ENCODE measurements around the gene DIS3L2. TPM values are rescaled to one million over a fixed set of nuclear protein-coding genes. Genes with fewer than 3 reads are reported as not detected.

DIS3L2 gene
- total RNA-seq, 1 donor from 2014 or later: 11.8 TPM

DNA sequence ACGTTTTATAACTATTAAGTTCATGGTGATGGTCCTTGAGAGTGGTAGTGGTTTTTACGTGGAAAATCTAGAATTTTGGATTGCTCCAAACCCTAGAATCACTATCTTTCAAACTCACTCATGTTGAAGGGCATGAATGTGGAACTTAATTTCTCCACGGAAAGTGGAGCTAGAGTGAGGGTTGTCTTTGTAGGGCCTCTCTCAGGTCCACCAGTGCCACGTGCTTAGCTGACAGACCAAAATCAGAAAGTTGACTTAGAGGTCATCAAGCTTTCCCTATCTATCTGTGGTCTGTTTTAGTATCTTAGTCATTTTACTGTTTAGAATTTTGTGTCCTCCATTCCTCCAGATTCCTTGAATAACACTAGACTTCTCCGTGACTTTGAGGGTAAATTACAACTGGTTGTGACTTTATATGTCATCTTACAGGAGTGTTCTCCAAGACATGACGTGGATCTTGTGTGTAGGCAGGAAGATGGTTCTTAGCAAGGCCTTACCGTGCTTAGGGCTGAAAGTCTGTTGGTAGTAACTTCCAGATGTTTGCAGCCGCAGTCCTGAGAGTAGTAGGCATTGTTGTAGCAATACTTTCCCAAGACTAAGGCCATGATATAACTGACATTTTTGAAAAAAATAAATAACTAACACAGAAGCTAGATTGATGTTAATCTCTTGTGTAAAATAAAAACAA, 26.8 kb downstream of the DIS3L2 start:
- no peaks in the 10 kb centered on the region for H3K36me3 ChIP-seq (ENCODE audit: control insufficient read depth, insufficient read depth, low read length)
- FAIRE-seq (no peak), DNase-seq (ENCODE audit: low read depth) (no peak)
- TF ChIP-seq CTCF (IDR thresholded peaks at IDR 0.05; ENCODE audit: insufficient read depth, low read length, severe bottlenecking): no peak
- H3K27me3 ChIP-seq (ENCODE audit: control insufficient read depth, insufficient read depth, low read length): no peaks in the 10 kb centered on the region
- H3K4me3 ChIP-seq (ENCODE audit: low read depth, low read length): no peak overlapping the region

GRCh38 chr2:231991664-231992063, 30.2 kb downstream of the DIS3L2 start:
- H3K4me3 ChIP-seq (ENCODE audit: low read depth, low read length): no peak overlapping the region
- no peaks in the 10 kb centered on the region for H3K27me3 ChIP-seq (ENCODE audit: control insufficient read depth, insufficient read depth, low read length)
- H3K36me3 ChIP-seq (ENCODE audit: control insufficient read depth, insufficient read depth, low read length): no peaks in the 10 kb centered on the region
- FAIRE-seq (no peak), DNase-seq (ENCODE audit: low read depth) (peak; percentile 21)
- TF ChIP-seq CTCF (IDR thresholded peaks at IDR 0.05; ENCODE audit: insufficient read depth, low read length, severe bottlenecking): no peak

GRCh38 chr2:231992888-231993287, 31.4 kb downstream of the DIS3L2 start:
- no peak for FAIRE-seq

GRCh38 chr2:231996797-231997540, 35.5 kb downstream of the DIS3L2 start:
- DNase-seq (ENCODE audit: low read depth): no peak
- Histone ChIP-seq H3K36me3 (ENCODE audit: control insufficient read depth, insufficient read depth, low read length) (no peaks in the 10 kb centered on the region), H3K27me3 (ENCODE audit: control insufficient read depth, insufficient read depth, low read length) (no peaks in the 10 kb centered on the region), H3K4me3 (ENCODE audit: low read depth, low read length) (no peak overlapping the region)
- no peak for TF ChIP-seq CTCF (IDR thresholded peaks at IDR 0.05; ENCODE audit: insufficient read depth, low read length, severe bottlenecking)
- FAIRE-seq: no peak

More at GRCh38 chr2:231992888-231993287, 31.4 kb downstream of the DIS3L2 start:
- H3K27me3 ChIP-seq (ENCODE audit: control insufficient read depth, insufficient read depth, low read length): no peaks in the 10 kb centered on the region
- H3K4me3 ChIP-seq (ENCODE audit: low read depth, low read length): no peak overlapping the region
- H3K36me3 ChIP-seq (ENCODE audit: control insufficient read depth, insufficient read depth, low read length): no peaks in the 10 kb centered on the region
- TF ChIP-seq CTCF (IDR thresholded peaks at IDR 0.05; ENCODE audit: insufficient read depth, low read length, severe bottlenecking): no peak
- no peak for DNase-seq (ENCODE audit: low read depth)

DNA sequence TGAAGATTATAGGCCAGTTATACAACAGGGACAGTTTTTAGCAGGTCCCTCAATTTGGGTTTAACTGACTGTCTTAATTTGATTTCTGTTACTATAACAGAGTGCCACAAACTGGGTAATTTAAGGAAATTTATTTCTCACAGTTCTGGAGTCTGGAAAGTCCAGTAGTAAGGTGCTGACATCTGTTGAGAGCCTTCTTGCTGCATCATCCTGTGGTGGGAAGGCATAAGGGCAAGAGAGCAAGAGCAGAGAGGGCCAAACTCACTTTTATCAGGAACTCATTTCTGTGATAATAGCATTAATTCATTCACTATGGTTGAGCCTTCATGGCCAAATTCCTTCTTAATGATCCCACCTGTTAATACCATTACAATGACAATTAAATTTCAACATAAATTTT, 36.5 kb downstream of the DIS3L2 start:
- Histone ChIP-seq H3K4me3 (ENCODE audit: low read depth, low read length) (no peak overlapping the region), H3K27me3 (ENCODE audit: control insufficient read depth, insufficient read depth, low read length) (no peaks in the 10 kb centered on the region), H3K36me3 (ENCODE audit: control insufficient read depth, insufficient read depth, low read length) (no peaks in the 10 kb centered on the region)
- no peak for TF ChIP-seq CTCF (IDR thresholded peaks at IDR 0.05; ENCODE audit: insufficient read depth, low read length, severe bottlenecking)
- DNase-seq (ENCODE audit: low read depth): no peak
- FAIRE-seq: no peak

All from bronchial epithelial cell (primary cell).